ENCODE measurements around the gene ACTA1.

DNA sequence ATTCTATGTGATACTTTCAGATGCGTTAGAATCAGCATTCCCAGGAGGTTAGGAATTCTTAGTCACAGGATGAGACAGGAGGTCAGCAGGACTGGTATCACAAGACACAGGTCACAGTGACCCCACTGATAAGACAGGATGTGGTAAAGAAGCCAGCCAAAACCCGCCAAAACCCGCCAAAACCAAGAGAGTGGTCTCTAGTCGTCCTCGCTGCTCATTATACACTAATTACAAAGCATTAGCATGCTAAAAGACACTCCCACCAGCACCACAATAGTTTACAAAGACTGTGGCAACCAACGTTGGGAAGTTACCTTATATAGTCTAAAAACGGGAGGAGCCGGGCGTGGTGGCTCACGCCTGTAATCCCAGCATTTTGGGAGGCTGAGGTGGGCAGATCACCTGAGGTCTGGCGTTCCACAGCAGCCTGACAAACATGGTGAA is 13.9 kb upstream of the ACTA1 start:
- TF ChIP-seq, protein P1, sequence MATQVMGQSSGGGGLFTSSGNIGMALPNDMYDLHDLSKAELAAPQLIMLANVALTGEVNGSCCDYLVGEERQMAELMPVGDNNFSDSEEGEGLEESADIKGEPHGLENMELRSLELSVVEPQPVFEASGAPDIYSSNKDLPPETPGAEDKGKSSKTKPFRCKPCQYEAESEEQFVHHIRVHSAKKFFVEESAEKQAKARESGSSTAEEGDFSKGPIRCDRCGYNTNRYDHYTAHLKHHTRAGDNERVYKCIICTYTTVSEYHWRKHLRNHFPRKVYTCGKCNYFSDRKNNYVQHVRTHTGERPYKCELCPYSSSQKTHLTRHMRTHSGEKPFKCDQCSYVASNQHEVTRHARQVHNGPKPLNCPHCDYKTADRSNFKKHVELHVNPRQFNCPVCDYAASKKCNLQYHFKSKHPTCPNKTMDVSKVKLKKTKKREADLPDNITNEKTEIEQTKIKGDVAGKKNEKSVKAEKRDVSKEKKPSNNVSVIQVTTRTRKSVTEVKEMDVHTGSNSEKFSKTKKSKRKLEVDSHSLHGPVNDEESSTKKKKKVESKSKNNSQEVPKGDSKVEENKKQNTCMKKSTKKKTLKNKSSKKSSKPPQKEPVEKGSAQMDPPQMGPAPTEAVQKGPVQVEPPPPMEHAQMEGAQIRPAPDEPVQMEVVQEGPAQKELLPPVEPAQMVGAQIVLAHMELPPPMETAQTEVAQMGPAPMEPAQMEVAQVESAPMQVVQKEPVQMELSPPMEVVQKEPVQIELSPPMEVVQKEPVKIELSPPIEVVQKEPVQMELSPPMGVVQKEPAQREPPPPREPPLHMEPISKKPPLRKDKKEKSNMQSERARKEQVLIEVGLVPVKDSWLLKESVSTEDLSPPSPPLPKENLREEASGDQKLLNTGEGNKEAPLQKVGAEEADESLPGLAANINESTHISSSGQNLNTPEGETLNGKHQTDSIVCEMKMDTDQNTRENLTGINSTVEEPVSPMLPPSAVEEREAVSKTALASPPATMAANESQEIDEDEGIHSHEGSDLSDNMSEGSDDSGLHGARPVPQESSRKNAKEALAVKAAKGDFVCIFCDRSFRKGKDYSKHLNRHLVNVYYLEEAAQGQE (IDR thresholded peaks at IDR 0.05; ENCODE audit: borderline replicate concordance): no peak
- no peak for TF ChIP-seq CTCF (IDR thresholded peaks at IDR 0.05; ENCODE audit: poor library complexity, severe bottlenecking)
- no peak for TF ChIP-seq POLR2AphosphoS5 (IDR thresholded peaks at IDR 0.05)
- TF ChIP-seq RAD21 (conservative IDR thresholded peaks at IDR 0.05): no peak
- TF ChIP-seq SMC3 (conservative IDR thresholded peaks at IDR 0.05; ENCODE audit: poor library complexity): no peak
- TF ChIP-seq EP300 (conservative IDR thresholded peaks at IDR 0.05; ENCODE audit: poor library complexity, severe bottlenecking): no peak
- no peak for TF ChIP-seq EZH2 (IDR thresholded peaks at IDR 0.05; ENCODE audit: borderline replicate concordance, insufficient read depth, low read length, poor library complexity, severe bottlenecking)

Measured in neural cell (in vitro differentiated cells).